ENCODE results near the gene RAB10.

DNA sequence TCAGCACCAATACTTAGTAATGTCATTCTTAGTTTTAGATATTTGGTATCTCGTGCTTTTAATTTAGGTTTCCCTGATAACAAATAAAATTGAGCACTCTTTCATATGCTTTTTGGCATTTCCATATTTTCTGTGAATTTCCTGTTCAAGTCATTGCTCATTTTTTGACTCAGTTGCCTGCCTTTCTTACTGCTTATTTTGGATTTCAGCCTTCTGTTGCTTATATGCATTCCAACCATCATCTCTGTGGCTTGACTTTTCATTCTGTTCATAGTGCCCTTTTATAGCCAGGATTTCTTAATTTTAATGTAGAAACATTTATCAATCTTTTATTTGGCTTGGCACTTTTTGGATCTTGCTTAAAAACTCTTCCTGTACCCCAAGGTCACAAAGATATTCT, 37.0 kb upstream of the RAB10 start:
- TF ChIP-seq CTCF (IDR thresholded peaks at IDR 0.05 in 2 of 3, conservative IDR thresholded peaks at IDR 0.05 in 1 of 3; ENCODE audit: insufficient read depth in 2 of 3, low read depth in 1 of 3, low read length in 3 of 3) (no peak), RNF2 (IDR thresholded peaks at IDR 0.05) (no peak)
- TF ChIP-seq, protein P1, sequence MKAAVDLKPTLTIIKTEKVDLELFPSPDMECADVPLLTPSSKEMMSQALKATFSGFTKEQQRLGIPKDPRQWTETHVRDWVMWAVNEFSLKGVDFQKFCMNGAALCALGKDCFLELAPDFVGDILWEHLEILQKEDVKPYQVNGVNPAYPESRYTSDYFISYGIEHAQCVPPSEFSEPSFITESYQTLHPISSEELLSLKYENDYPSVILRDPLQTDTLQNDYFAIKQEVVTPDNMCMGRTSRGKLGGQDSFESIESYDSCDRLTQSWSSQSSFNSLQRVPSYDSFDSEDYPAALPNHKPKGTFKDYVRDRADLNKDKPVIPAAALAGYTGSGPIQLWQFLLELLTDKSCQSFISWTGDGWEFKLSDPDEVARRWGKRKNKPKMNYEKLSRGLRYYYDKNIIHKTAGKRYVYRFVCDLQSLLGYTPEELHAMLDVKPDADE (conservative IDR thresholded peaks at IDR 0.05; ENCODE audit: control insufficient read depth, low read depth, low read length): no peak
